Activated naive CD4-positive, alpha-beta T cell treated with anti-CD3 and anti-CD28 coated beads for 36 hours (primary cell): ENCODE results near the gene KIAA1549. TPM values are rescaled to one million over a fixed set of nuclear protein-coding genes. Genes with fewer than 3 reads are reported as not detected.

Source experiments
- CTCF ChIA-PET: fragments of 350-600 bp; sonication (Branson Sonifier 250); formaldehyde crosslinking; loops from one replicate; lab custom pipeline; 2021; ENCODE audit warnings: antibody characterized with exemption; lab: Charles Lee
- DNase-seq: peaks from one replicate; pipeline ENCODE4 v3.0.0-alpha.2; 2020
- H3K27ac Mint-ChIP-seq: one replicate; pipeline ENCODE4 v1.8.0; 2021; ENCODE audit warnings: mild to moderate bottlenecking, mixed read lengths
- H3K27me3 Mint-ChIP-seq: one replicate; pipeline ENCODE4 v1.8.0; 2021; ENCODE audit warnings: low read depth, mixed read lengths
- H3K36me3 Mint-ChIP-seq: one replicate; pipeline ENCODE4 v1.8.0; 2021; ENCODE audit warnings: low read depth, mixed read lengths
- H3K4me1 Mint-ChIP-seq: one replicate; pipeline ENCODE4 v1.8.0; 2021; ENCODE audit warnings: low read depth, mixed read lengths
- H3K4me3 Mint-ChIP-seq: one replicate; pipeline ENCODE4 v1.8.0; 2021; ENCODE audit warnings: mild to moderate bottlenecking, moderate library complexity, mixed read lengths
- H3K9me3 Mint-ChIP-seq: one replicate; pipeline ENCODE4 v1.8.0; 2021; ENCODE audit warnings: mixed read lengths
- intact Hi-C: fragments of 100-400 bp; cut with micrococcal nuclease; formaldehyde crosslinking; loops from one replicate; pipeline ENCODE4 v1.15.1; 2023
- total RNA-seq, 2 experiments: library from RNA; stranded (reverse); gene quantifications; one replicate each; pipeline ENCODE4 v1.2.3, GENCODE V29; 2021

KIAA1549 gene
- total RNA-seq, 2 experiments from 2014 or later = 0.60 to 0.67 TPM

GRCh38 chr7:138974103-138974502 is 7.1 kb downstream of the KIAA1549 start:
- CTCF ChIA-PET = interaction anchor here (0.6 kb wide), 1 partner anchor 331 kb away, joined by 3 read pairs; no protein-coding TSS in a partner anchor
- Mint-ChIP-seq H3K4me1 (no peaks in the 10 kb centered on the region), H3K27me3 (peaks cover 10% of the 10 kb centered on the region), H3K4me3 (no peak overlapping the region), H3K36me3 (no peaks in the 10 kb centered on the region), H3K27ac (no peak overlapping the region), H3K9me3 (no peaks in the 10 kb centered on the region)
- intact Hi-C loops = no loop called here
- no peak for DNase-seq

DNA sequence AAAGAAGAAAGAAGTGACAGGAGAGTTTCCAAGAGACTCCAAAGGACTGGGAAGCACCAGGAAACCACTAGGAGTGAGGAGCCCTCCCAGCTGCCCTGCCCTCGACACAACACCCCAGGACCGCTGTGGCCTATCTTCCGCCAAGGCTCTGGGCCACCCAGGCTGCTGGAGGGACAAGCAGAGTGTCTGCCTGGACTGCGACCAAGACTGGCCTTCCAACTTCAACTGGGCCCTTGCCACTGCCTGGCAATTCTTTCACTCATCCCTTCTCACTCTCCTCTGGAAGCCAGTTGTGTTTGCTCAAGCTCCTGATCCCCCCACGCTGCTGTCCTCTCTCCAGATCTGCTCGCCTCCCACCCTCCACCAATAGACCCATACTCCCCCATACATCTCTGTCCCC is 10.2 kb downstream of the KIAA1549 start:
- Mint-ChIP-seq H3K27ac (no peak overlapping the region), H3K36me3 (no peaks in the 10 kb centered on the region), H3K4me3 (no peak overlapping the region), H3K27me3 (no peaks in the 10 kb centered on the region), H3K9me3 (no peaks in the 10 kb centered on the region), H3K4me1 (no peaks in the 10 kb centered on the region)
- CTCF ChIA-PET = interaction anchor here (0.8 to 1.4 kb wide), 2 partner anchors 24 to 84 kb away, joined by 3 read pairs; no protein-coding TSS in a partner anchor
- intact Hi-C loops = no loop called here
- no peak for DNase-seq

DNA sequence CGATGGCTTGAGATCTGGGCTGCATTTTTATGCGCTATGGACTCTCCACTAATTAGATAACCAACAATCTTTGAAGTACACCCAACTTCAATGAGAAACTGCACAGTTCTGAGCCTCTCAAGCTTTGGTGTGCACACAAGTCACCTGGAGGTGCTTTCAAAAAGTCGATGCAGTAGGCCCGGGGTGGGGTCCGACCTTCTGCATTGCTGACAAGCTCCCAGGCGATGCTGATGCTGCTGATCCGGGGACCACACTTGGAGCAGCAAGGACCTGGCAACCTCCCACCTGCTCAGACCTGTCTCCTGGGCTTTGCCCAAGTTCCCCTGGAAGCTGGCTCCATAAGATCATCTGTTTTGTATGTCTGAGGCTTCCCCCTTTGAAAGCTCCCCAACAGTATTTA is 10.7 kb downstream of the KIAA1549 start:
- intact Hi-C loops = no loop called here
- Mint-ChIP-seq H3K36me3 (no peaks in the 10 kb centered on the region), H3K4me3 (no peak overlapping the region), H3K9me3 (no peaks in the 10 kb centered on the region), H3K4me1 (no peaks in the 10 kb centered on the region), H3K27me3 (no peaks in the 10 kb centered on the region), H3K27ac (no peak overlapping the region)
- DNase-seq = no peak
- CTCF ChIA-PET = interaction anchor here (0.8 to 1.4 kb wide), 2 partner anchors 23 to 84 kb away, joined by 3 read pairs; no protein-coding TSS in a partner anchor

GRCh38 chr7:138967159-138967558 is 14.0 kb downstream of the KIAA1549 start:
- Mint-ChIP-seq H3K4me3 (no peak overlapping the region), H3K9me3 (no peaks in the 10 kb centered on the region), H3K4me1 (peaks cover 3% of the 10 kb centered on the region), H3K27ac (no peak overlapping the region), H3K27me3 (no peaks in the 10 kb centered on the region), H3K36me3 (no peaks in the 10 kb centered on the region)
- DNase-seq = no peak
- intact Hi-C loops = no loop called here
- CTCF ChIA-PET = no interaction called here

GRCh38 chr7:138964624-138965436 is 16.4 kb downstream of the KIAA1549 start:
- Mint-ChIP-seq H3K4me3 (no peak overlapping the region), H3K4me1 (peaks cover 3% of the 10 kb centered on the region), H3K27me3 (no peaks in the 10 kb centered on the region), H3K36me3 (no peaks in the 10 kb centered on the region), H3K9me3 (no peaks in the 10 kb centered on the region), H3K27ac (no peak overlapping the region)
- no peak for DNase-seq
- CTCF ChIA-PET = no interaction called here
- intact Hi-C loops = no loop called here

- H3K27ac Mint-ChIP-seq = no peak overlapping the region
- no peaks in the 10 kb centered on the region for H3K36me3 Mint-ChIP-seq
- peaks cover 3% of the 10 kb centered on the region for H3K4me1 Mint-ChIP-seq
- DNase-seq = no peak
- no peak overlapping the region for H3K4me3 Mint-ChIP-seq
- no peaks in the 10 kb centered on the region for H3K27me3 Mint-ChIP-seq
- intact Hi-C loops = no loop called here
- H3K9me3 Mint-ChIP-seq = no peaks in the 10 kb centered on the region
- CTCF ChIA-PET = no interaction called here
Observed at GRCh38 chr7:138963675-138964074, 17.5 kb downstream of the KIAA1549 start.

- CTCF ChIA-PET = no interaction called here
- Mint-ChIP-seq H3K9me3 (peaks cover under 1% of the 10 kb centered on the region), H3K4me1 (peaks cover 3% of the 10 kb centered on the region), H3K4me3 (no peak overlapping the region), H3K36me3 (no peaks in the 10 kb centered on the region), H3K27ac (no peak overlapping the region), H3K27me3 (no peaks in the 10 kb centered on the region)
- no peak for DNase-seq
- intact Hi-C loops = no loop called here
Observed at GRCh38 chr7:138962561-138963270, 18.5 kb downstream of the KIAA1549 start.

DNA sequence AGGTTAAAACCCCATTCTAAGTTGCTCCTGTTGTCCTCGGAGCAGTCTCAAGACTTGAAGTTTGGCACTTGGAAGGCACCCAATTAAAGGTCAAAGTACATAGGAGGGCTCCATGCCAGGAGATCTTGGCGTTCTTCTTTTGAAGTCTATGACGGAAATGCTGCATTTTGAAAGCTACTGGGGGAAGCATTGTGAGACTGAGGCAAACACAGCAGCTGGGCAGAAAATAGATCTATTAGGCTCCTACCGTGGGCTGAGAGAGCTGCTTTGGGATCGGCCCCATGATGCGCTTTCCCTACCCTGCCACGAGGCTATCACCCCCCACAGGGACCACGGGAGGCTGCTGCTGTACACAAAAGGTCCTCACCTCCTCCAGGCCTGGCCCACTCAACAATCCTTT is 20.0 kb downstream of the KIAA1549 start:
- CTCF ChIA-PET = no interaction called here
- H3K4me3 Mint-ChIP-seq = no peak overlapping the region
- H3K9me3 Mint-ChIP-seq = peaks cover 8% of the 10 kb centered on the region
- H3K27me3 Mint-ChIP-seq = no peaks in the 10 kb centered on the region
- no peak for DNase-seq
- H3K4me1 Mint-ChIP-seq = peaks cover 3% of the 10 kb centered on the region
- H3K36me3 Mint-ChIP-seq = no peaks in the 10 kb centered on the region
- H3K27ac Mint-ChIP-seq = no peak overlapping the region
- intact Hi-C loops = no loop called here

GRCh38 chr7:138958391-138958956 is 22.7 kb downstream of the KIAA1549 start:
- CTCF ChIA-PET = no interaction called here
- Mint-ChIP-seq H3K4me3 (no peak overlapping the region), H3K4me1 (no peaks in the 10 kb centered on the region), H3K36me3 (no peaks in the 10 kb centered on the region), H3K27ac (no peak overlapping the region), H3K27me3 (no peaks in the 10 kb centered on the region), H3K9me3 (peaks cover 9% of the 10 kb centered on the region)
- no peak for DNase-seq
- intact Hi-C loops = no loop called here

DNA sequence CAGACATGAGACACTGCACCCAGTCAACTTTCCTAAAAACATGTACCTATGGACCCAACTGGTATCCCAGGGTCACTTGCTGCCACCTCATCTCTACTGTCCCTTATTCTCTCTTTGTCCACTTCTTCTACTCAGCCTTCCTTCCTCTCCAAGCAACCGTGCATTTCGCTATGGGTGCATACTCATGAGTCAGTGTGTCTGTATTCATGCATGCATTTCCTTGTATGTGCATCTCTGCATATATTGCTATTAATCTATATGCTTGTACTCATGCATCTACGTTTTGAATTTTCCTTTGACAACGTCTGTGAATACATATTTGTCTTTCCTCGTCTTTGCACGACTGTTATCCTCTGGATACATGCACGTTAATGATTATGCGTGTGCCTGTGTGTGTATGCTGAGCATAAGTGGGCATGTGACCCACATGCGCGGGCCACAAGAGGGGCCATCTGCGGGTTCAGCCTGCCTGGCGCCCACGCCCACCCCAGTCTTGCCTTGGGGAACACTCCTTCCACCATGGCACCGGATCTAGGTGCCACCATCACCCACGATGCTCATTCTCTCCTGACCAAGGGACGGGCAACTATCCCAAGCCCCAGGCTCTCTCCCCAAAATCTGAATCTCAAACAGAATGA is 23.3 kb downstream of the KIAA1549 start:
- Mint-ChIP-seq H3K4me1 (no peaks in the 10 kb centered on the region), H3K36me3 (no peaks in the 10 kb centered on the region)

GRCh38 chr7:138957217-138957616 is 24.0 kb downstream of the KIAA1549 start:
- H3K4me3 Mint-ChIP-seq = no peak overlapping the region
- CTCF ChIA-PET = no interaction called here
- H3K27ac Mint-ChIP-seq = no peak overlapping the region
- no peaks in the 10 kb centered on the region for H3K27me3 Mint-ChIP-seq
- no peak for DNase-seq
- intact Hi-C loops = no loop called here
- no peaks in the 10 kb centered on the region for H3K36me3 Mint-ChIP-seq
- peaks cover 9% of the 10 kb centered on the region for H3K9me3 Mint-ChIP-seq
- no peaks in the 10 kb centered on the region for H3K4me1 Mint-ChIP-seq

More for the DNA sequence above, 23.3 kb downstream of the KIAA1549 start:
- CTCF ChIA-PET = no interaction called here
- H3K27me3 Mint-ChIP-seq = no peaks in the 10 kb centered on the region
- DNase-seq = no peak
- intact Hi-C loops = no loop called here
- no peak overlapping the region for H3K4me3 Mint-ChIP-seq
- H3K27ac Mint-ChIP-seq = no peak overlapping the region
- H3K9me3 Mint-ChIP-seq = peaks cover 9% of the 10 kb centered on the region
